ENCODE data around the gene DCAF15. TPM values are rescaled to one million over a fixed set of nuclear protein-coding genes. Genes with fewer than 3 reads are reported as not detected.
A peak's percentile ranks its signal among the peaks of the same experiment; 100 is the strongest.

The DCAF15 gene
- total RNA-seq, 4 donors from 2014 or later: 5.3 to 20.8 (median 14.5) TPM

GRCh38 chr19:13976446-13976845 is 24.1 kb downstream of the DCAF15 start:
- Histone ChIP-seq H3K36me3 (peaks cover 0 to 56% of the 10 kb centered on the region in 2 donors), H3K27me3 (no peaks in the 10 kb centered on the region), H3K4me1 (peaks cover 0 to 23% (median 16%) of the 10 kb centered on the region in 3 donors), H3K27ac (no peak overlapping the region), H3K4me3 (no peak overlapping the region), H3K9me3 (no peaks in the 10 kb centered on the region)
- TF ChIP-seq EP300 (IDR thresholded peaks at IDR 0.05): no peak
- no peak for TF ChIP-seq CTCF (IDR thresholded peaks at IDR 0.05)
- no peak for TF ChIP-seq POLR2AphosphoS5 (IDR thresholded peaks at IDR 0.05)
- no peak for TF ChIP-seq POLR2A (IDR thresholded peaks at IDR 0.05)
- ATAC-seq: no peak
- 81 to 83% methylated on average over 6 to 10 of the region's 12 CpGs for WGBS, 2 donors (ENCODE audit: low coverage in 1 of 2)

- Histone ChIP-seq H3K4me1 (peaks cover 0 to 23% (median 16%) of the 10 kb centered on the region in 3 donors), H3K27ac (peak overlapping the region in 3 of 4 donors; percentile 79 to 84 (median 83)), H3K27me3 (no peaks in the 10 kb centered on the region), H3K36me3 (peaks cover 0 to 54% of the 10 kb centered on the region in 2 donors), H3K4me3 (peak overlapping the region in 1 of 2 donors; percentile 66), H3K9me3 (no peaks in the 10 kb centered on the region)
- TF ChIP-seq CTCF (IDR thresholded peaks at IDR 0.05) (no peak), POLR2AphosphoS5 (IDR thresholded peaks at IDR 0.05) (no peak), EP300 (IDR thresholded peaks at IDR 0.05) (no peak), POLR2A (IDR thresholded peaks at IDR 0.05) (no peak)
- WGBS, 2 donors (ENCODE audit: low coverage in 1 of 2): 100% methylated on average over 1 of the region's 12 CpGs; no CpG with 5 or more reads in 1 of the 2 donors
- ATAC-seq: no peak
These were observed 25.5 kb downstream of the DCAF15 start for GRCh38 chr19:13977803-13978202.

GRCh38 chr19:13978351-13979243 is 26.3 kb downstream of the DCAF15 start:
- no CpG with 5 or more reads among the region's 74 CpGs for WGBS, 2 donors (ENCODE audit: low coverage in 1 of 2)
- TF ChIP-seq POLR2AphosphoS5 (IDR thresholded peaks at IDR 0.05) (no peak), POLR2A (IDR thresholded peaks at IDR 0.05) (no peak), CTCF (IDR thresholded peaks at IDR 0.05) (no peak), EP300 (IDR thresholded peaks at IDR 0.05) (no peak)
- Histone ChIP-seq H3K9me3 (no peaks in the 10 kb centered on the region), H3K4me1 (peaks cover 0 to 23% (median 16%) of the 10 kb centered on the region in 3 donors), H3K27ac (peak overlapping the region in 3 of 4 donors; percentile 79 to 84 (median 83)), H3K27me3 (no peaks in the 10 kb centered on the region), H3K4me3 (peak overlapping the region; percentile 39 to 66), H3K36me3 (peaks cover 0 to 51% of the 10 kb centered on the region in 2 donors)
- ATAC-seq: peak; percentile 87

GRCh38 chr19:13979244-13979615 is 26.9 kb downstream of the DCAF15 start:
- TF ChIP-seq POLR2AphosphoS5 (IDR thresholded peaks at IDR 0.05) (no peak), EP300 (IDR thresholded peaks at IDR 0.05) (no peak), POLR2A (IDR thresholded peaks at IDR 0.05) (no peak), CTCF (IDR thresholded peaks at IDR 0.05) (no peak)
- no peaks in the 10 kb centered on the region for H3K9me3 ChIP-seq
- H3K4me3 ChIP-seq: peak overlapping the region; percentile 39 to 66
- H3K4me1 ChIP-seq: peaks cover 0 to 23% (median 16%) of the 10 kb centered on the region in 3 donors
- H3K27ac ChIP-seq: peak overlapping the region in 3 of 4 donors; percentile 79 to 84 (median 83)
- no CpG with 5 or more reads among the region's 12 CpGs for WGBS, 2 donors (ENCODE audit: low coverage in 1 of 2)
- peaks cover 0 to 45% of the 10 kb centered on the region in 2 donors for H3K36me3 ChIP-seq
- H3K27me3 ChIP-seq: no peaks in the 10 kb centered on the region
- peak; percentile 1 for ATAC-seq

All from gastroesophageal sphincter (tissue), 4 donors.